Effector memory CD8-positive, alpha-beta T cell (primary cell): ENCODE measurements around the gene CIAO3.
"Not testable (repeated sequence)": the region's sequence is repeated elsewhere in the genome, so short reads cannot be mapped to it uniquely, and the experiment has no call there.

Experiments used
- ATAC-seq: fragments of 150-1000 bp; cut with Tn5 transposase; replicated peaks from 2 replicates; pipeline ENCODE4 v1.10.0; 2021; ENCODE audit warnings: mild to moderate bottlenecking, moderate library complexity
- DNase-seq, 3 experiments: peaks; one replicate each; pipeline ENCODE4 v3.0.0; 2021
- H3K27ac Mint-ChIP-seq, 2 donors: one replicate each; pipeline ENCODE4 v1.8.0; 2022; ENCODE audit warnings: mild to moderate bottlenecking in 2 of 2, mixed read lengths in 2 of 2, moderate library complexity in 2 of 2
- H3K27me3 Mint-ChIP-seq, 2 donors: one replicate each; pipeline ENCODE4 v1.8.0; 2022; ENCODE audit warnings: mixed read lengths in 2 of 2
- H3K36me3 Mint-ChIP-seq: one replicate; pipeline ENCODE4 v1.8.0; 2022; ENCODE audit warnings: mild to moderate bottlenecking, moderate library complexity, mixed read lengths; ENCODE audit not compliant: insufficient read depth
- H3K4me1 Mint-ChIP-seq, 2 donors: one replicate each; pipeline ENCODE4 v1.8.0; 2022; ENCODE audit warnings: low read depth in 2 of 2, mixed read lengths in 2 of 2
- H3K4me3 Mint-ChIP-seq, 2 donors: one replicate each; pipeline ENCODE4 v1.8.0; 2022; ENCODE audit warnings: mild to moderate bottlenecking in 2 of 2, mixed read lengths in 2 of 2, moderate library complexity in 2 of 2
- H3K9me3 Mint-ChIP-seq, 2 donors: one replicate each; pipeline ENCODE4 v1.8.0; 2022; ENCODE audit warnings: mixed read lengths in 2 of 2

CIAO3 gene

GRCh38 chr16:694187-694862, 46.5 kb downstream of the CIAO3 start:
- DNase-seq, result no peak
- ATAC-seq, result peak; percentile 12
- H3K9me3 Mint-ChIP-seq, result no peaks in the 10 kb centered on the region
- H3K4me3 Mint-ChIP-seq, result peak overlapping the region; percentile 73 to 86
- no peaks in the 10 kb centered on the region for H3K27me3 Mint-ChIP-seq
- peaks cover 9% of the 10 kb centered on the region for H3K36me3 Mint-ChIP-seq
- H3K27ac Mint-ChIP-seq, result no peak overlapping the region
- H3K4me1 Mint-ChIP-seq, result peaks cover 15 to 19% of the 10 kb centered on the region in 2 donors

- H3K9me3 Mint-ChIP-seq, result no peaks in the 10 kb centered on the region
- ATAC-seq, result peak; percentile 45
Observed at GRCh38 chr16:693766-694165, 47.0 kb downstream of the CIAO3 start.

GRCh38 chr16:693364-693763, 47.4 kb downstream of the CIAO3 start:
- no peaks in the 10 kb centered on the region for H3K9me3 Mint-ChIP-seq
- DNase-seq (no peak), ATAC-seq (no peak)
- peaks cover 9% of the 10 kb centered on the region for H3K36me3 Mint-ChIP-seq
- H3K27ac Mint-ChIP-seq, result peak overlapping the region in 1 of 2 donors; percentile 33
- peak overlapping the region; percentile 54 to 86 for H3K4me3 Mint-ChIP-seq
- H3K4me1 Mint-ChIP-seq, result peaks cover 15 to 24% of the 10 kb centered on the region in 2 donors
- no peaks in the 10 kb centered on the region for H3K27me3 Mint-ChIP-seq

More at GRCh38 chr16:693766-694165, 47.0 kb downstream of the CIAO3 start:
- Mint-ChIP-seq H3K27ac (no peak overlapping the region), H3K4me3 (peak overlapping the region; percentile 54 to 86), H3K36me3 (peaks cover 9% of the 10 kb centered on the region), H3K27me3 (no peaks in the 10 kb centered on the region), H3K4me1 (peaks cover 15 to 24% of the 10 kb centered on the region in 2 donors)
- DNase-seq, result peak in 2 of 3 experiments; percentile 41 to 42

- peaks cover 9% of the 10 kb centered on the region for H3K36me3 Mint-ChIP-seq
- H3K4me1 Mint-ChIP-seq, result peaks cover 15 to 24% of the 10 kb centered on the region in 2 donors
- H3K27me3 Mint-ChIP-seq, result no peaks in the 10 kb centered on the region
- H3K27ac Mint-ChIP-seq, result peak overlapping the region; percentile 33 to 44
- H3K4me3 Mint-ChIP-seq, result peak overlapping the region in 1 of 2 donors; percentile 86
- DNase-seq, result no peak
- no peaks in the 10 kb centered on the region for H3K9me3 Mint-ChIP-seq
- ATAC-seq, result no peak
Observed at GRCh38 chr16:692356-693108, 48.3 kb downstream of the CIAO3 start.

GRCh38 chr16:691242-691641, 49.6 kb downstream of the CIAO3 start:
- not testable (repeated sequence) for H3K36me3 Mint-ChIP-seq, H3K9me3 Mint-ChIP-seq, DNase-seq, ATAC-seq, H3K27me3 Mint-ChIP-seq
- peak overlapping the region; percentile 87 to 90 for H3K4me3 Mint-ChIP-seq
- H3K27ac Mint-ChIP-seq, result peak overlapping the region; percentile 89 to 91
- H3K4me1 Mint-ChIP-seq, result peaks cover 15 to 24% of the 10 kb centered on the region in 2 donors

- peak overlapping the region; percentile 89 to 91 for H3K27ac Mint-ChIP-seq
- H3K9me3 Mint-ChIP-seq, result no peaks in the 10 kb centered on the region
- peak overlapping the region; percentile 87 to 90 for H3K4me3 Mint-ChIP-seq
- no peaks in the 10 kb centered on the region for H3K27me3 Mint-ChIP-seq
- H3K36me3 Mint-ChIP-seq, result peaks cover 9% of the 10 kb centered on the region
- peaks cover 11 to 25% of the 10 kb centered on the region in 2 donors for H3K4me1 Mint-ChIP-seq
- no peak for DNase-seq
- no peak for ATAC-seq
Observed at GRCh38 chr16:689175-689897, 51.5 kb downstream of the CIAO3 start.

- no peaks in the 10 kb centered on the region for H3K9me3 Mint-ChIP-seq
- H3K4me1 Mint-ChIP-seq, result peaks cover 11 to 28% of the 10 kb centered on the region in 2 donors
- H3K27ac Mint-ChIP-seq, result no peak overlapping the region
- no peak for DNase-seq
- H3K4me3 Mint-ChIP-seq, result peak overlapping the region in 1 of 2 donors; percentile 90
- ATAC-seq, result no peak
- peaks cover 25% of the 10 kb centered on the region for H3K36me3 Mint-ChIP-seq
- no peaks in the 10 kb centered on the region for H3K27me3 Mint-ChIP-seq
Observed at GRCh38 chr16:687499-687898, 53.3 kb downstream of the CIAO3 start.

- Mint-ChIP-seq H3K4me3 (no peak overlapping the region), H3K27ac (no peak overlapping the region), H3K9me3 (no peaks in the 10 kb centered on the region), H3K36me3 (peaks cover 34% of the 10 kb centered on the region), H3K4me1 (peaks cover 13 to 35% of the 10 kb centered on the region in 2 donors), H3K27me3 (no peaks in the 10 kb centered on the region)
- DNase-seq (no peak), ATAC-seq (no peak)
Observed at GRCh38 chr16:686459-687260, 54.1 kb downstream of the CIAO3 start.

- Mint-ChIP-seq H3K27ac (peak overlapping the region in 1 of 2 donors; percentile 78), H3K4me1 (peaks cover 10 to 42% of the 10 kb centered on the region in 2 donors), H3K36me3 (peaks cover 37% of the 10 kb centered on the region), H3K4me3 (peak overlapping the region; percentile 55 to 65), H3K9me3 (no peaks in the 10 kb centered on the region), H3K27me3 (no peaks in the 10 kb centered on the region)
- ATAC-seq (no peak), DNase-seq (no peak)
Observed at GRCh38 chr16:685967-686366, 54.8 kb downstream of the CIAO3 start.

- H3K4me3 Mint-ChIP-seq, result peak overlapping the region in 1 of 2 donors; percentile 65
- H3K9me3 Mint-ChIP-seq, result no peaks in the 10 kb centered on the region
- peaks cover 35% of the 10 kb centered on the region for H3K36me3 Mint-ChIP-seq
- DNase-seq, result no peak
- H3K27me3 Mint-ChIP-seq, result no peaks in the 10 kb centered on the region
- peaks cover 5 to 41% of the 10 kb centered on the region in 2 donors for H3K4me1 Mint-ChIP-seq
- peak overlapping the region in 1 of 2 donors; percentile 83 for H3K27ac Mint-ChIP-seq
- ATAC-seq, result no peak
Observed at GRCh38 chr16:684961-685696, 55.7 kb downstream of the CIAO3 start.

GRCh38 chr16:684071-684794, 56.6 kb downstream of the CIAO3 start, which contains the start of gene JMJD8:
Gene JMJD8, minus strand, starts transcription at chr16:684334. Its CDS starts 15 bp downstream, at chr16:684319.
- Mint-ChIP-seq H3K27me3 (no peaks in the 10 kb centered on the region), H3K4me1 (peaks cover 7 to 35% of the 10 kb centered on the region in 2 donors), H3K36me3 (peaks cover 35% of the 10 kb centered on the region), H3K9me3 (no peaks in the 10 kb centered on the region), H3K4me3 (peak within 1 kb of the TSS; percentile 75 to 78), H3K27ac (peak within 1 kb of the TSS; percentile 75 to 83)
- peak; percentile 91 to 96 (median 94) for DNase-seq
- ATAC-seq, result peak; percentile 76
